Muscle of leg (tissue), 11 donors: ENCODE data around the gene LRRC53. TPM values are rescaled to one million over a fixed set of nuclear protein-coding genes. Genes with fewer than 3 reads are reported as not detected.

Source experiments
- DNase-seq: peaks from one replicate; pipeline ENCODE4 v3.0.0; 2013
- H3K27ac ChIP-seq: one replicate; pipeline ENCODE4 v1.5.1; 2013; ENCODE audit warnings: mild to moderate bottlenecking, low read length, control low read depth
- H3K27me3 ChIP-seq: one replicate; pipeline ENCODE4 v1.6.1; 2013; ENCODE audit warnings: low read length; ENCODE audit not compliant: control insufficient read depth, insufficient read depth
- H3K36me3 ChIP-seq: one replicate; pipeline ENCODE4 v1.6.1; 2013; ENCODE audit warnings: low read length; ENCODE audit not compliant: control insufficient read depth, insufficient read depth
- H3K4me1 ChIP-seq: one replicate; pipeline ENCODE4 v1.6.1; 2013; ENCODE audit warnings: low read length; ENCODE audit not compliant: control insufficient read depth, insufficient read depth
- H3K4me3 ChIP-seq: one replicate; pipeline ENCODE4 v1.5.1; 2013; ENCODE audit warnings: low read length, control low read depth
- H3K9me3 ChIP-seq: replicated peaks from 2 replicates; pipeline ENCODE4 v1.6.1; 2013; ENCODE audit warnings: low read depth, low read length; ENCODE audit not compliant: control insufficient read depth
- WGBS: methylation state at CpG from one replicate; pipeline ENCODE4 v1.1.5; 2013; ENCODE audit warnings: missing lambda C conversion rate; ENCODE audit not compliant: insufficient coverage; 5-methylcytosine and 5-hydroxymethylcytosine counted together
- polyA plus RNA-seq, 8 donors: library from polyadenylated mRNA; unstranded; fragments of 120-200 nt; gene quantifications; one replicate each; pipeline versions ENCODE4 v1.2.1 to v1.2.3, GENCODE V29; 2013; ENCODE audit warnings: inconsistent platforms in 1 of 8, low replicate concordance in 1 of 8; ENCODE audit not compliant: insufficient read length in 8 of 8, insufficient read depth in 1 of 8
- total RNA-seq: library from RNA; stranded (reverse); fragments of 120-200 nt; gene quantifications from one replicate; pipeline ENCODE4 v1.2.4, GENCODE V29; 2013

Gene LRRC53
- total and polyA plus RNA-seq, 9 donors, result not detected

DNA sequence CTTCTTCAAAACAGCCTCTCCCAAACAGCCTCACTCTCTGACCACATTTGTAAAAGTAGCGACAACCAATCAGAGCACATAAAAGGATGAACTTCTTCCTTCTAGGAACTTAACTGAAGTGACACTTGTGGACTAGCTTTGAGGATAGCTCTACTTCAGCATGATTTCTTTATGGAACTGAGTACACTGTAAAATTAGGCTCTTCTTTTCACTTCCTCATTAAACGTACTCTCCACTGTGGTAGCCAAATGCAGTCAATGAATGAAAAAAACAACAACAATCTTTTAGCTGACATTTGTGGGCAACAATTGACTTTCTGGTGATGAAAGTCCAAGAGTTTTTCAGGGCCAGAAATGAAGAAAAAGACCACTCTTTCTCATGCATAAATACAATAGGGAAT lies 9.6 kb downstream of the LRRC53 start:
- H3K4me3 ChIP-seq, result no peak overlapping the region
- no peaks in the 10 kb centered on the region for H3K27me3 ChIP-seq
- H3K36me3 ChIP-seq, result no peaks in the 10 kb centered on the region
- no peak overlapping the region for H3K27ac ChIP-seq
- no peaks in the 10 kb centered on the region for H3K4me1 ChIP-seq
- WGBS, result no CpG with 5 or more reads among the region's 2 CpGs
- no peak for DNase-seq
- H3K9me3 ChIP-seq, result no peaks in the 10 kb centered on the region

DNA sequence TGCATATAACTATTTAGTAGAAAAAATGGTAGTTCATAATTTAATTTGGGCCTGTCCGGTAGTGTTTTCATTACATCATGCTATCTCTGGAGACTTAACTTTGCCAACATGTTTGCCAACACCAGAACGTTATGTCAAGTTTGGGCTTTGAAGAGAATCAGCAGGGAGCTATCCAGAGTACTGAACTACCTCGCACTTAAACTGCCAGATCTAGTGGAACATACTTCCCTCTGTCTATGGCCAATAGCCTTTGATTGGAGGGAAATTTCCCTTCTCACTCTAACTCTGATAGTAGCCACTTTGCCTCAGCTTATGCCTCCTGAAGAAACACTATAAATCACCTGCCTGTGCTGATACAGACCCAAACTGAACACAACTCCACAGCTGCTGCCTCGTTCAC lies 10.0 kb downstream of the LRRC53 start:
- whole genome bisulfite sequencing, result 70% methylated on average over 1 of the region's 4 CpGs

GRCh38 chr1:74498901-74499300 lies 13.5 kb downstream of the LRRC53 start:
- no peak for DNase-seq
- Histone ChIP-seq H3K27ac (no peak overlapping the region), H3K27me3 (no peaks in the 10 kb centered on the region), H3K4me3 (no peak overlapping the region), H3K4me1 (no peaks in the 10 kb centered on the region), H3K9me3 (no peaks in the 10 kb centered on the region), H3K36me3 (no peaks in the 10 kb centered on the region)
- no CpG with 5 or more reads among the region's 3 CpGs for WGBS

More for the DNA sequence above, 10.0 kb downstream of the LRRC53 start:
- DNase-seq, result peak; percentile 80
- no peaks in the 10 kb centered on the region for H3K27me3 ChIP-seq
- H3K36me3 ChIP-seq, result no peaks in the 10 kb centered on the region
- H3K9me3 ChIP-seq, result no peaks in the 10 kb centered on the region
- H3K4me3 ChIP-seq, result no peak overlapping the region
- no peaks in the 10 kb centered on the region for H3K4me1 ChIP-seq
- H3K27ac ChIP-seq, result no peak overlapping the region

GRCh38 chr1:74496669-74497068 lies 15.7 kb downstream of the LRRC53 start:
- Histone ChIP-seq H3K36me3 (no peaks in the 10 kb centered on the region), H3K9me3 (no peaks in the 10 kb centered on the region), H3K27me3 (no peaks in the 10 kb centered on the region), H3K27ac (no peak overlapping the region), H3K4me1 (no peaks in the 10 kb centered on the region), H3K4me3 (no peak overlapping the region)
- no peak for DNase-seq

DNA sequence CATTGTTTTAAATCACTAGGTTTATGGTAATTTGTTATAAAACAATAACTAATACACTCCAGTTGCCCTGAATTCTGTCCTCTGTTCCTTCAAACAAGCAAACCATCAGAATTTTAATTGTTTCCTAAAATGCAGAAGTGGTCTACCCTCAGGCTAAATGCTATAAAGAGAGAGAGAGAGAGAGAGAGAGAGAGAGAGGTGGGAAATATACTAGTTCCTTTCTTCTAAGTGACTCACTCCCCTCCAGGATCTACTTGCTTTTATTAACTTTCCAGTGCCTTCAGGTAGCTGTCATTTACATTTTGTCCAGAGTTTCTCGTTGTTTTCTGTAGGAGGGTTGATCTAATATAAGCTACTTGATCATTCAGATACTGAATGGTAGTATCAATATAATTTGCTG lies 26.4 kb downstream of the LRRC53 start:
- no CpG with 5 or more reads among the region's 1 CpG for WGBS
- Histone ChIP-seq H3K4me1 (no peaks in the 10 kb centered on the region), H3K4me3 (no peak overlapping the region), H3K36me3 (no peaks in the 10 kb centered on the region), H3K9me3 (no peaks in the 10 kb centered on the region), H3K27ac (no peak overlapping the region), H3K27me3 (no peaks in the 10 kb centered on the region)
- no peak for DNase-seq

DNA sequence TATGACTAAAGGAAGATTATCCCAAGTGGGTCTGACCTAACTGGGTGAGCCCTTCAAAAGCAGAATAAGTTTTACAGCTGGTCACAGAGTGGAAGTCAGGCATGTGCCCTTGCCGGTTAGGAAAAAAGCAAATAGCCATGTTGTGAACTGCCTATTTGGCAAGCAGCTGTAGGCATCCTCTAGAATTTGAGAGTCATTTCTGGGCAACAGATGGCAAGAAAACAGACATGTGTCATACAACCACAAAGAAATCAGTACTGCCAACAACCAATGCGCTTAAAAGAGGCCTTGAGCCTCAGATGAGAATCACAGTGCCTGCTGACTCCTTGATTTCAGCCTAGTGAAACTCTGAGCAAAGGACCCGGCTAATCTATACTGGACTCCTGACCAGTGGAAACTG lies 26.8 kb downstream of the LRRC53 start:
- 100% methylated on average over 2 of the region's 3 CpGs for WGBS
- Histone ChIP-seq H3K36me3 (no peaks in the 10 kb centered on the region), H3K9me3 (no peaks in the 10 kb centered on the region), H3K27me3 (no peaks in the 10 kb centered on the region), H3K27ac (no peak overlapping the region), H3K4me1 (no peaks in the 10 kb centered on the region), H3K4me3 (no peak overlapping the region)
- no peak for DNase-seq

DNA sequence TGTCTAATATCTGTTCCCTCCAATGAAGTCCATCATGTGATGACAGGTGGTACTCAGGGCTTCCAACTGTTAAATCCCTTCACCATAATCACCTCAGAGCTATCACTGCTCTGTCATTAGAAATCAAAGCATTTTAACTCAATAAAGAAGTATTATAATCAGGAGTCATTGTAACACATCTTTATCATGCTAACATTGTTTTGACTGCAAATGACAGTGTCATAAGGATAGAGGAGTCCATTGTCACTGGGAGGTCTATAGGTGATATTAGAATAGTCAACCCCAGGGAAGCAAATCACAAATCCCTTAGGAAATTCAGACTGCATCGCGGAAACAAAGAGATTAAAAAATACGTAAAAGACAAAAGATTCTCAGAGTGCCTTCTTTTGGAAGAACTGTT lies 30.8 kb downstream of the LRRC53 start:
- no CpG with 5 or more reads among the region's 3 CpGs for WGBS
- no peak overlapping the region for H3K27ac ChIP-seq
- H3K9me3 ChIP-seq, result no peaks in the 10 kb centered on the region
- no peak for DNase-seq
- H3K4me3 ChIP-seq, result no peak overlapping the region
- no peaks in the 10 kb centered on the region for H3K36me3 ChIP-seq
- no peaks in the 10 kb centered on the region for H3K4me1 ChIP-seq
- no peaks in the 10 kb centered on the region for H3K27me3 ChIP-seq

DNA sequence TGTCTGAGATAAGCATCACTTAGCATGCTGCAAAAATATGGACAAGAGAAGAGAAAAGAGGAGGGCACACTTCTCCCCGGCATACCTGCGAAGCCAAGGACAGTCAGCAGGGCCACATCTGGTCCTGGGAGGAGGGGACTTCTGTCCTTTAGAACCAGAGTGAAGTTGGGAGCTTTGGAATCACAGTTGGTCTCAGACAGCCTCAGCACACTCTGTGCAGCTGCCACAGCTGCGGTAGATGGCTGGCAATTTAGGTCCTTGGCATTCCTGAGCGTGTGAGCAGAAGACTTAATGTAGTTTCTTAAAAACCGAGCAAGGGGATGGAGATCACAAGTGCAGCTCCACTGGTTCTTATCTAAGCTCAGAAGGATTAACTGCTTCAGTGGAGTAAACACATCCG lies 32.3 kb downstream of the LRRC53 start:
- Histone ChIP-seq H3K36me3 (no peaks in the 10 kb centered on the region), H3K27ac (no peak overlapping the region), H3K9me3 (no peaks in the 10 kb centered on the region), H3K27me3 (no peaks in the 10 kb centered on the region), H3K4me3 (no peak overlapping the region), H3K4me1 (no peaks in the 10 kb centered on the region)
- 76% methylated on average over 6 of the region's 6 CpGs for WGBS
- DNase-seq, result no peak

GRCh38 chr1:74478979-74479378 lies 33.4 kb downstream of the LRRC53 start:
- H3K4me3 ChIP-seq, result no peak overlapping the region
- H3K27ac ChIP-seq, result no peak overlapping the region
- H3K36me3 ChIP-seq, result no peaks in the 10 kb centered on the region
- H3K27me3 ChIP-seq, result no peaks in the 10 kb centered on the region
- no CpG with 5 or more reads among the region's 2 CpGs for WGBS
- H3K9me3 ChIP-seq, result no peaks in the 10 kb centered on the region
- DNase-seq, result no peak
- no peaks in the 10 kb centered on the region for H3K4me1 ChIP-seq

DNA sequence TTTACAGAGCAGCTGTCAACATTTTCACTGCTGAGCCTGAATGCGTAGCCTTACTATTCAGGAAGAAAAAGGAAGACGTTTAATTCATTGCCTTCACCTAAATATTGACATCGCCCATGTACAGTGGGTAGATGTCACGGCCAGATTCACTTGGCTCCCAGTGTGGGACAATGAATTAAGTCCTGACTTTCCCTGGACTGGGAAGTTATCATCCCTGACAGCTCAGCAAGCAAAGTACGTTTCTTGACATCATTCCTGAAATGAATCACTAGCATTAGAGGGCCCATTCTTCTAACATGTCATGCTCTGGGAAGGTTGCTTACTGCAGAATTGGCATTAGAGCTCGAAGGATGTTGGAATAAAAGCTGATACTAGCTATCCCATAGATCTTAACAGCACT lies 37.8 kb downstream of the LRRC53 start:
- Histone ChIP-seq H3K4me1 (no peaks in the 10 kb centered on the region), H3K4me3 (no peak overlapping the region), H3K9me3 (no peaks in the 10 kb centered on the region), H3K36me3 (no peaks in the 10 kb centered on the region), H3K27me3 (no peaks in the 10 kb centered on the region), H3K27ac (no peak overlapping the region)
- 63% methylated on average over 2 of the region's 6 CpGs for WGBS
- DNase-seq, result no peak

DNA sequence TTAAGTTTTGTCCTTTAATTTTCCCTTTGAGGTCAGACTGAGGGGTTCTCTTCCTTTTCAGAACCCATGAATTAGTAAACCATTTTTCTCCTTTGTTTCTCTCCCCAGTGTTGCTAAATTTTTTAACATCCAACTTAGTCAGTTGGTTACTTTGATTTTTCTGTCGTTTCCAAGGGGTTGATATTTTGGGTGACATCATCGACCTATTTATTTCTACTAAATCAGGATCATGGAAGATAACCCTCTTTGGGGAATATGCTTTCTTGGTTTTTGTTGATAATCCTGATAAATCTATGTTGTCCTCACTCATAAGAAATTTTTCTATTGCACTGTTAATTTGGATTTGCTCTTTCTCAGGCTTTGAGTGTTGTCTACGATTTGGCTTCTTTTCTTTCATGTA lies 40.9 kb downstream of the LRRC53 start:
- WGBS, result no CpG with 5 or more reads among the region's 3 CpGs
- Histone ChIP-seq H3K36me3 (no peaks in the 10 kb centered on the region), H3K27me3 (no peaks in the 10 kb centered on the region), H3K4me1 (no peaks in the 10 kb centered on the region), H3K27ac (no peak overlapping the region), H3K9me3 (no peaks in the 10 kb centered on the region), H3K4me3 (no peak overlapping the region)
- DNase-seq, result no peak
